Measurements from ENCODE around the gene CSNK1D.

CSNK1D gene

DNA sequence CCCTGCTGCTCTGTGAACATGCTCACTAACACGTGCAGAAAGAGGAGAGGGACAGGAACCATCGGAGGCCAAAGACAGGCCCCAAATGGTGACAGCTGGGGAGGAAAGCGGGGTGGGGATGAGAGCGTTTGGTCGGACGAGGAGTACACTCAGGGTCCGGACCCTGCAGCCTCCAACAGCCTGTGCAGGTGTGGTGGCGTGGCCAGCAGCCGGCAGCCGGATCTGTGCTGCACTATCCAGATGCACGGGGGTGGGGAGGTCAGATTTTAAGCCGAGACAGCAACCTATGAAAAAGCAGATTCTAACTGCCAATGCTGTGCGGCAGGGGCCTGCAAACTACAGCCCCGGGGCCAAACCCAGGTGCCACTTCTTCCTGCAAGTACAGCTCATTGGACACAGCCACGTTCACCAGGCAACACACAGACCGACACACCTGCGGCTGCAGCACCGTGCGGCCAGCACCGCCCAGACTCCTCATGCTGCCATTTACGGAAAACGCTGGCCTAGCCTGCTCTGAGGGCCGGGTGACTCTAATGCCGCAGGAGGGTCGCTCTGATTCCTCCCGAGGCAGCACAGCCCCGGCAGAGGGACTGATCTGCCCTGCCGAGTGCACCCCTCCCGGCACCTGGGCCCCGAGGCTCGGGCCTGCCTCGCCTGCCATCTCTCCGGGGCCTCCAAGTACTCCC lies 23.5 kb downstream of the CSNK1D start:
- no peak for DNase-seq

DNA sequence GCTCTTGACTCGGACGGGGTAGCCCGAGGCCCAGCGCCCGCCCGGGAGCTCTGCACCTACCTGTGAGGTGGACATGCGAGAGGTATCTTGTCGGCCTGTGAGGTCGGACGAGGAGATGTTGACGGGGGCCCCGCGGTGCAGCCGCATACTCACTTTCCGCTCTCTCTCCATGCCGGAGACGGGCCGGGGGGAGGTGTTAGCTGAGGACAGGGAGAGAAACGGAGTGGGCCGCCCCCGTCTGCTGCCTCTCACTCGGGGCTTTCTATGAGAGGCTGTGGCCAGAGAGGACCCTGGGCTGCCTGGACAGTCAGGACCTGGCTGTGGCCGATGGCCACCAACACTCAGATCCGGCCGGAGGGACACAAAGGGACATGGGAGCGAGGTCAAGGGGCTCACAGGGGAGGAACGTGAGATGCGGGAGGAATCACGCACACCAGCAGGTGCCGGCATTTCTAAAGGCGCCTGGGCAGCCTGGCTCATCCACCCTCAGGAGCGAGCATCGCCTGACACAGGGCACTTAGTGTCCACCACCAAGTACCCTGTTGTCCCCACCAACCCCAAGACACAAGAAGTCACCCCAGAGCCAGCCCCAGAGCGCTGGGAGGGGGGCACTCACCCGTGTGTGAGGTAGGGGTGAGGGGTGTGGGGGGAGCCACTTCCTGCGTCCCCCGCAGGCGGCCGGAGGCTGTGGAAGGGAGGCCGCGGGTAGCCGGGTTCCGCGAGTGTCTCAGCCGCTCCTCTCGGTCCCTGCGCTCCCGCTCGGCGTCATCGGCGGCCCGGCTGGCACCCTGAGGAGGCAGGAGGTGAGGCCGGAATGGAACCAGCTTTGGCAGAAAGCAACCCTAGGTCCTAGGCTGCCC lies 24.5 kb downstream of the CSNK1D start:
- no peak for DNase-seq

DNA sequence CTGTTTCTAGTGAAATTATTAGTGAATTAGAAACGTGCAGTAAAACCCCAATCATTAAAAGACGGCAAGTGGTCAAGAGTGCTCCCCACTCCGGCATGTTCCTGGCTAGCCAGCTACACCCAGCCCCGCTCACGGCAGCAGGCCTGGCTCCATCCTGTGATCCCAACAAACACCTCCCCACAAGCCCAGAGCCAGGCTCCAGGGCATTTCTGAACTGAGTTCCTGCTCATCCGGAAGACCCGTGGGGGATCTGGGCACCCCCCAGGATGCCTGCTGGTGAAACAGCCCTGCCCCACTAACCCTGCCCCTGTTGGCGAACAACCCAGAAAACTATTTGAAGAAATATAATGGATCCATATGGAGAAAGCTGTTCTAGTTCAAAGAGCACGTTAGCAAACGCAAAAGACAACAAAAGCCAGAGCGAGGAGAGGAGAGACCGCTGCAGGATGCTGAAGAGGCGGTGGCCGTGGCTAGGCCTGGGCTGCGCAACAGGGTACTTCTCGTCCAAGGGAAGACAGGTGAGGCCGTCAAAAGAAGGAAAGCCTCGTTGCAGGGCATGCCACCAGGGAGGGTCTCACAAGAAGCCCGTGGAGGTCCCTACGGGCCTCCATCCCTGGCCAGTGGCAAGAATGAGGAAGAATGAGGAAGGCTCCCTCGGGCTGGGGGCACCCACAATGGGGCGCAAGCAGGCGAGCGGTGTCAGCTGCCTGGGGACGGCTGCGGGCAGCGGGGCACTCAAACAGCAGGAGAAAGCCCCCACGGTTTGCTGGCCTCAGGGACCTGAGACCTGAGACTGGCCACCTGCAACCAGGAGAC lies 25.4 kb downstream of the CSNK1D start:
- no peak for DNase-seq

DNA sequence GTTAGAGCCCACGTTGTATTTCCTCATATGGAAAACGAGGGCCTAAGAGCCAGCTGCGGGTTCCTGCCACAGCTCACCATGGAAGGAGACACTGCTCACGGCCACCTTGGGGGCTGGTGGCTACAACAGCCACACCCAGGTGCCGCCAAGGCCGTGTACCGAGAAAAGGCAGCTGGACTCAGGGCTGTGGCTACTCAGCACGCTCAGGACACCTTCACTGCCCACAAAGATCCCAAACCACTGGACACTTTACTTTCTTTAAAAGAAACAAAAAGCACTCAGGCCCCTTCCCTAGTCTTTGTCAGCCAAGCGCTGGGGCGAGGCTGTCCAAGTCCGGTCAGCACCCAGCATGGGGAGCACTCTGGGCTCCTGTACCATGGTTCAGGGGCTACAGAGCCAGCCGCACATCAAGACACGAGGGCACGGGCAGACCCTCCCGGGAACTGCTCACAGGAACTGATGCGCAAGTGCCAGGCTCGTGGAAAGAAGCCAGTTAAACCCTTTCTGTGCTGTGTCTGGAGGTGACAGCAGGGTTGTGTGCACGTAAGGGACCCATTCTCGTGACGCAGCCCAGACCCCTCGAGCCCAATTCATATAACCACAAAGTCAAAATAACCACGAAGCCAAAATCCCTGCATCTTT lies 26.2 kb downstream of the CSNK1D start:
- DNase-seq, result no peak

GRCh38 chr17:82246365-82247181 lies 26.9 kb downstream of the CSNK1D start:
- peak; percentile 59 for DNase-seq

- DNase-seq, result no peak
Observed at GRCh38 chr17:82246040-82246364, 27.5 kb downstream of the CSNK1D start.

GRCh38 chr17:82245134-82246039 lies 28.1 kb downstream of the CSNK1D start:
- DNase-seq, result no peak

GRCh38 chr17:82244413-82245133 lies 28.9 kb downstream of the CSNK1D start:
- DNase-seq, result no peak

DNA sequence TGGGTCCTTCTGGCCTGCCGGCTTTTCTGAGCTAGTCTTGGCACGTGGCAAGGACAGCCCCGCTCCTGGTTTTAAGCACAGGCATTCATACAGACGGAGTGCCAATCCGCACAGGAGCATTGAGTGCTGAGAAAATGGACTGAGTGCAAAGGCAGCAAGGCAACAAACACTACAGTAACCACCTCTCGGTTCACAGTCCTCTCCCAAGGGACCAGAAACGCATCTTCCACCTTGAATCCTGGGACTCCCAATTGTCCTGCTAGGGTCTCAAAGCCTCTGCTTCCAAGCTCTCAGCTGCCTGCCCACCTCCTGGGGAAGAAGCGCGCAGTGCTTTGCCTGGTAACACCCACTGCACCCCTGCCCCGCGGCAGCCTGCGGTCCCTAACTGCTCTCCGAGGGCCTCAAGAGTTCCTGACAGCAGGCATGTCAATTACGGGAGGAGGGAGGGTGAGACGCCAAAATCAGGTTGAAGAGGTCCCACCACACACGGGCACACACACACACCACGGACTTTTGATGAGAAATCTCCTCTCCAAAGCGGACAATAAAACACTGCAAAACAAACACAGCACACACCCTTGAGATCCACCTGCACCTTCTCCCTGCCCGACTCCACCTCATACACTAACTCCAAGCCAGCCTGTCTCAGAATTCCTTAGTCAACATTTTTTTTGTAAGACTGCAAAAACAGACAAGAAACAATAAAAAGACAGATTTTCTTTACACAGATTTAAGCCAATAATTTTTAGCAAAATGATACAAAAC lies 29.7 kb downstream of the CSNK1D start:
- DNase-seq, result no peak

- no peak for DNase-seq
Observed at GRCh38 chr17:82242977-82243647, 30.4 kb downstream of the CSNK1D start.

DNA sequence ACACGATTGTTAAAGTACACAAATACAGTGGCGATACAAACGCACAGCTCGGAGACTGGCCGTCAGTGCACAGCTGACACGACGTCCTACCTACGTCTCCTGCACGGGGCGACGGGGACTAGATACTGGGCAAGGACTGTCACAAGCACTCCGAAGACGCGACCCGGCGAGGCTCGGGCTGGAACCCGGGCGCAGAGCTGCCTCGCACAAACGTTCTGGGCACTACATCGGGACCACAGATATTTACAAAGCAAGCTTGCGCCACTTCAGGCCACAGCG lies 30.9 kb downstream of the CSNK1D start:
- DNase-seq, result no peak

- no peak for DNase-seq
Observed at GRCh38 chr17:82241926-82242697, 31.4 kb downstream of the CSNK1D start.

DNA sequence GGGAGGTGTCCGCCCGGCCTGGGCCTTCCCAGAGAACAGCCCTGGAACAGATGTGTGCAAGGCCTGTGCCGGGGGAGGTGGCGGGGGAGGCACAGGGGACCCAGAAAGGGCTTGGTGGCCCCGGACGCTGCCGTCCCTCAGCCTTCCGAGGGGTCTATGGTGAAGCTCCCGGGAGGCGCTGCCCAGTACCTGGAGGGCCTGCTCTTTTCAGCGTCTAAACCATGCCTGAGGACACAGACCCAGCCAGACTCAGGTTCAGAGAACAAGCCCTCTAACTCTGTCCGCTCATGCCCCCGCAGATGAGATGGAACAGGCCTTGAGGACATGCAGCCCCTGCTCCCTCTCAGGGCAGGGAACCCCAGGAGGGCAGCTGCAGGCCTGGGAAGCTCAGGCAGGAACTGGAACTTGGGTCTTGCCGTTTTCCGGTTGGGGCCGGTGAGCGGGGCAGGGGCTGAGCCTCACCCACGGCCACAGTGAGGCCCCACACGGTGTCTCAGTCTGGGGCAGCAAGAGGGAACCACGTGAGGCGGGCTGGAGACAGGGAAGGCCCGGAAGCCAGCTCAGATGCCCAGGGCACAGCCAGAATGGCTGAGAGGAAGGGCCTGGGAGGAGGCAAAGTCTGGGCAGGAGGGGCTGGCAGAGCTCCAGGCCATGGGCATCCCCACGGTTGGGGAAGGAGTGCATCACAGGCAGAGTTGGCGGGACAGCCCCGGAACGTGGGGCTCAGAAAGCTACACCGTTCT lies 32.1 kb downstream of the CSNK1D start:
- DNase-seq, result no peak

GRCh38 chr17:82240506-82241182 lies 32.9 kb downstream of the CSNK1D start:
- DNase-seq, result no peak

DNA sequence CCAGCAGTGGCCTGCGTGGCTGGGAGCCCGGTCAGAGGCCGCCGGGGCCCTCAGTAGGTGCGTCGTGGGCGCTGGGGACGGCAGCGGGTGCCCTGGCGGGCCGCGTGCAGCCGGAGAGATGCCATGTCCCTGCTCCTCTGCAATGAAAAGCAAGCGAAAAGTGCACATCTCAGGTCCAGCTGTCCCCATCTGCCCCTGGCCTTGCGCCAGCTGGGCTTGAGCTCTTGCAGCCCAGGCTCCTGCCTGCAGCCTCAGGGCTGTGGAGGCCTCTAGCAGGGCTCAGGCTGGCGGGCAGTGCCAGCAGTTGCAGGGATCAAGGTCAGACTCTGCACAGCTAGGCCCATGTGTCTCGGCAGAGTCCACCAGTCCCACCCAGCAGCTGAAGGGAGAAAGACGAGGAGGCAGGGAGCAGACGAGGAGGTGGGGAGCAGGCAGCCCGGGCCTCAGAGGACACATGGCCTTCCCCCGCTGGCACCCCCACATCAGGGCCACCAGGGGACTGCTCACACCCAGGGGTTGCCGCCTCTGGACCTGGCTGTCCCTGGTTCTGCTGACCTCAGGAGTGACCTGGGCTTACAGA lies 33.5 kb downstream of the CSNK1D start:
- no peak for DNase-seq

DNA sequence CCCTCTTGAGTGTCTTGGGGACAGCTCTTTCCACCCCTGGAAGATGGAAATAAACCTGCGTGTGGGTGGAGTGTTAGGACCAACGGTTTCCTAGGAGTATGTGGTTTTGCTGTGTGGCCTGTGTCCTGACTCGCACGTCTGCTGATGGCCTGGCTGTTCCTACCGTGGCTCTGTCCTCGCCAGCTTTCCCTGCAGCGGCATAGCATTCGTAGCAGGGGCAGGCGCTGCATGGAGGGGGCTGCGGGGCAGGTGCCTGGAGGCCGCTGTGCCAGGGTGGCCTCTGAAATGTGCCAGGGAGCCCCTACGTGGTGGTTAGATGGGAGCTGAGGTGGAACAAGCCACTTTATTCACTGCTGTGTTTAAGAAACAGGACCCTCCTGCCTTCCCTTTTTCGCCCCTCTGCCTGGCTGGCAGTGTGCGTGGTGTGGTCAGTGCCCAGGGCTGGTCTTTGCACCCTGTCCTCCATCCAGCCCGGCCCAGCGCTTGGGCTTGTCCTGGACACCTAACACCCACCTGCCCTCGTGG lies 34.0 kb downstream of the CSNK1D start:
- no peak for DNase-seq
